Left hindlimb (tissue), 1 donor: Measurements from ENCODE around the gene RARS1.

ENCODE experiments used
- DNase-seq: peaks from one replicate; pipeline ENCODE4 v3.0.0-alpha.2; 2018

RARS1 gene

DNA sequence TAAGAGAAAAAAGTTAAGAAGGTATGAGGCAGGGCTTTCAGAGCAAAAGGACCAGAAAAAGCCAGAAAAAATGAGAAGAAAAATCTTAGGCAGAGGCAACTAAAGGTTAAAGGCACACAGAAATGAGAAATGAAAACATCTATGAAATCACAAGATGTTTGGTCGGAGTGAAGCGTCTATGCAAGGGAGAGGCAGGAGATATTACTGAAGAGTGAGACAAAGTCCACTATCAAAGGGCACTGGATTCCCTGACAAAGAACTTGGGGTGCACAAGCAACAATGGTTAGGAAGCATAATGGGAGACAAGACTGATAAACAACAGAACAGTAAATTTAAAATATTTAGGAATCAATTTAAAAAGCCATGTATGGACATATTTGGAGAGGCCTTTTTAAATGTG is 76.0 kb downstream of the RARS1 start:
- no peak for DNase-seq

DNA sequence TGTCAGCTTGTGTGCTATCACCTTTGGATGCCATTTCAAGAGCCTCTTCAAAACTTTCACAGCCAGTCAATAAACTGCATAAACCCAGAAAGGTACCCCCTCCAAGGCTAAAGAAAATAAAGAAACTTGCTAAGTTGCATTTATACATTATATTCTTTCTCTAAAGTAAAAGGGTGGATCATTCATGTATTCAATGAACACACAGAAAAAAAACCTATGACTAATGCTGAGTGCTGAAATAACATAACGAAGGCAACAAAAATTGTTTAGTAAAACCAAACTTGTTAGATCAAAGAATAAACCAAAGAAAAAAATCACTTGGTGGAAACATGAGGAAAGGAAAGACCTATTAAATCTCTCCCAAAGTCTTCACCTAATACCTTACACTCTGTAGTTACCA is 77.7 kb downstream of the RARS1 start:
- DNase-seq: no peak

DNA sequence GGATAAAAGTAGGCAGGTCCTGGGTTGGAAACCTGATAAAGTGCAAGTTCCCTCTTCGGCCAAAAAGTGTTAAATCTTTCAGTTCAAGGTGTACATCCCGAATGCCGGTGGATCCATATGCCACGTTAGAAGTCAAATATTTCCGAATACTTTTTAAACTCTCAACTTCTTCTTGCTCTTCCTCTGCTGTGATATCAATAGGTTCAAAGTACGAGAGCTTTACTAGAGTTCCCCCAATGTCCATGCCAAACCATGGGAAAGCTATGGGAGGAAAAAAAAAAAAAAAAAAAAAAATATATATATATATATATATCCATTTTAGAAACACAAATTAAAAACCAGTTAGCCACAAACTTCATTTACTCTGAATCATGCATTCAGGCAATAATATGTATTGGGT is 82.5 kb downstream of the RARS1 start:
- no peak for DNase-seq
